ENCODE data around the gene SPEG. TPM values are rescaled to one million over a fixed set of nuclear protein-coding genes. Genes with fewer than 3 reads are reported as not detected.

Gene SPEG
- total RNA-seq, 1 experiment from 2014 or later, result 55.3 TPM

DNA sequence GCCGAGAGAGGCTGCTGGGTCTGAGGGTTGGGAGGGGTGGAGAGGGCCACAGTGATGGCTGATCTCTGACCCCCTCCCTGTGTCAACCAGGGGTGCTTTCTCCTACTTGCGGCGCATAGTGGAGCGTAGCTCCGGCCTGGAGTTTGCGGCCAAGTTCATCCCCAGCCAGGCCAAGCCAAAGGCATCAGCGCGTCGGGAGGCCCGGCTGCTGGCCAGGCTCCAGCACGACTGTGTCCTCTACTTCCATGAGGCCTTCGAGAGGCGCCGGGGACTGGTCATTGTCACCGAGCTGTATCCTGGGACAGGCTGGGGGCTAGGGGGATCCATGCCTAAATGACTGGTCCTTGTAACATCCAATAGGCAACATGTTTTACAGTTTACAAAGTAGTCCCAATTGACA, 43.2 kb downstream of the SPEG start:
- DNase-seq (ENCODE audit: low spot score) (no peak), ATAC-seq (no peak)
- H3K36me3 Mint-ChIP-seq, result no peaks in the 10 kb centered on the region
- H3K27me3 Mint-ChIP-seq (ENCODE audit: low read depth), result peaks cover 3% of the 10 kb centered on the region
- POLR2A ChIA-PET, result interaction anchor here (1.4 kb wide), 1 partner anchor 20 kb away, joined by 4 read pairs; the partner anchor contains the start of gene GMPPA
- TF ChIP-seq, protein P1, sequence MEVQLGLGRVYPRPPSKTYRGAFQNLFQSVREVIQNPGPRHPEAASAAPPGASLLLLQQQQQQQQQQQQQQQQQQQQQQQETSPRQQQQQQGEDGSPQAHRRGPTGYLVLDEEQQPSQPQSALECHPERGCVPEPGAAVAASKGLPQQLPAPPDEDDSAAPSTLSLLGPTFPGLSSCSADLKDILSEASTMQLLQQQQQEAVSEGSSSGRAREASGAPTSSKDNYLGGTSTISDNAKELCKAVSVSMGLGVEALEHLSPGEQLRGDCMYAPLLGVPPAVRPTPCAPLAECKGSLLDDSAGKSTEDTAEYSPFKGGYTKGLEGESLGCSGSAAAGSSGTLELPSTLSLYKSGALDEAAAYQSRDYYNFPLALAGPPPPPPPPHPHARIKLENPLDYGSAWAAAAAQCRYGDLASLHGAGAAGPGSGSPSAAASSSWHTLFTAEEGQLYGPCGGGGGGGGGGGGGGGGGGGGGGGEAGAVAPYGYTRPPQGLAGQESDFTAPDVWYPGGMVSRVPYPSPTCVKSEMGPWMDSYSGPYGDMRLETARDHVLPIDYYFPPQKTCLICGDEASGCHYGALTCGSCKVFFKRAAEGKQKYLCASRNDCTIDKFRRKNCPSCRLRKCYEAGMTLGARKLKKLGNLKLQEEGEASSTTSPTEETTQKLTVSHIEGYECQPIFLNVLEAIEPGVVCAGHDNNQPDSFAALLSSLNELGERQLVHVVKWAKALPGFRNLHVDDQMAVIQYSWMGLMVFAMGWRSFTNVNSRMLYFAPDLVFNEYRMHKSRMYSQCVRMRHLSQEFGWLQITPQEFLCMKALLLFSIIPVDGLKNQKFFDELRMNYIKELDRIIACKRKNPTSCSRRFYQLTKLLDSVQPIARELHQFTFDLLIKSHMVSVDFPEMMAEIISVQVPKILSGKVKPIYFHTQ (CRISPR knock-in tag; IDR thresholded peaks at IDR 0.05), result no peak
- TF ChIP-seq ZNF219 (CRISPR knock-in tag; IDR thresholded peaks at IDR 0.05; ENCODE audit: borderline replicate concordance) (no peak), RELA (CRISPR knock-in tag; IDR thresholded peaks at IDR 0.05; ENCODE audit: borderline replicate concordance) (no peak), GRHL2 (CRISPR knock-in tag; IDR thresholded peaks at IDR 0.05; ENCODE audit: insufficient replicate concordance, severe bottlenecking) (no peak), HMGA2 (CRISPR knock-in tag; IDR thresholded peaks at IDR 0.05) (no peak), ATF1 (CRISPR knock-in tag; IDR thresholded peaks at IDR 0.05) (no peak), NFE2L1 (CRISPR knock-in tag; IDR thresholded peaks at IDR 0.05) (no peak), JAZF1 (CRISPR knock-in tag; IDR thresholded peaks at IDR 0.05) (no peak), MYBL2 (CRISPR knock-in tag; IDR thresholded peaks at IDR 0.05) (no peak), ZNF263 (CRISPR knock-in tag; IDR thresholded peaks at IDR 0.05; ENCODE audit: low read depth) (no peak)
- TF ChIP-seq, protein P2, sequence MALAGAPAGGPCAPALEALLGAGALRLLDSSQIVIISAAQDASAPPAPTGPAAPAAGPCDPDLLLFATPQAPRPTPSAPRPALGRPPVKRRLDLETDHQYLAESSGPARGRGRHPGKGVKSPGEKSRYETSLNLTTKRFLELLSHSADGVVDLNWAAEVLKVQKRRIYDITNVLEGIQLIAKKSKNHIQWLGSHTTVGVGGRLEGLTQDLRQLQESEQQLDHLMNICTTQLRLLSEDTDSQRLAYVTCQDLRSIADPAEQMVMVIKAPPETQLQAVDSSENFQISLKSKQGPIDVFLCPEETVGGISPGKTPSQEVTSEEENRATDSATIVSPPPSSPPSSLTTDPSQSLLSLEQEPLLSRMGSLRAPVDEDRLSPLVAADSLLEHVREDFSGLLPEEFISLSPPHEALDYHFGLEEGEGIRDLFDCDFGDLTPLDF (CRISPR knock-in tag; IDR thresholded peaks at IDR 0.05), result no peak
- TF ChIP-seq, protein P3, sequence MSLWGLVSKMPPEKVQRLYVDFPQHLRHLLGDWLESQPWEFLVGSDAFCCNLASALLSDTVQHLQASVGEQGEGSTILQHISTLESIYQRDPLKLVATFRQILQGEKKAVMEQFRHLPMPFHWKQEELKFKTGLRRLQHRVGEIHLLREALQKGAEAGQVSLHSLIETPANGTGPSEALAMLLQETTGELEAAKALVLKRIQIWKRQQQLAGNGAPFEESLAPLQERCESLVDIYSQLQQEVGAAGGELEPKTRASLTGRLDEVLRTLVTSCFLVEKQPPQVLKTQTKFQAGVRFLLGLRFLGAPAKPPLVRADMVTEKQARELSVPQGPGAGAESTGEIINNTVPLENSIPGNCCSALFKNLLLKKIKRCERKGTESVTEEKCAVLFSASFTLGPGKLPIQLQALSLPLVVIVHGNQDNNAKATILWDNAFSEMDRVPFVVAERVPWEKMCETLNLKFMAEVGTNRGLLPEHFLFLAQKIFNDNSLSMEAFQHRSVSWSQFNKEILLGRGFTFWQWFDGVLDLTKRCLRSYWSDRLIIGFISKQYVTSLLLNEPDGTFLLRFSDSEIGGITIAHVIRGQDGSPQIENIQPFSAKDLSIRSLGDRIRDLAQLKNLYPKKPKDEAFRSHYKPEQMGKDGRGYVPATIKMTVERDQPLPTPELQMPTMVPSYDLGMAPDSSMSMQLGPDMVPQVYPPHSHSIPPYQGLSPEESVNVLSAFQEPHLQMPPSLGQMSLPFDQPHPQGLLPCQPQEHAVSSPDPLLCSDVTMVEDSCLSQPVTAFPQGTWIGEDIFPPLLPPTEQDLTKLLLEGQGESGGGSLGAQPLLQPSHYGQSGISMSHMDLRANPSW (CRISPR knock-in tag; conservative IDR thresholded peaks at IDR 0.05; ENCODE audit: low read depth), result no peak
- no peaks in the 10 kb centered on the region for H3K9me3 Mint-ChIP-seq
- CTCF ChIA-PET, result interaction anchor here (0.5 to 35.9 kb wide), 10 partner anchors 9 to 273 kb away, joined by 3 to 2316 read pairs (median 30); partner anchors contain the start of genes ASIC4, CHPF, GMPPA and TMEM198
- no peak overlapping the region for H3K27ac Mint-ChIP-seq
- no peak overlapping the region for H3K4me3 Mint-ChIP-seq
- peaks cover 26% of the 10 kb centered on the region for H3K4me1 Mint-ChIP-seq

DNA sequence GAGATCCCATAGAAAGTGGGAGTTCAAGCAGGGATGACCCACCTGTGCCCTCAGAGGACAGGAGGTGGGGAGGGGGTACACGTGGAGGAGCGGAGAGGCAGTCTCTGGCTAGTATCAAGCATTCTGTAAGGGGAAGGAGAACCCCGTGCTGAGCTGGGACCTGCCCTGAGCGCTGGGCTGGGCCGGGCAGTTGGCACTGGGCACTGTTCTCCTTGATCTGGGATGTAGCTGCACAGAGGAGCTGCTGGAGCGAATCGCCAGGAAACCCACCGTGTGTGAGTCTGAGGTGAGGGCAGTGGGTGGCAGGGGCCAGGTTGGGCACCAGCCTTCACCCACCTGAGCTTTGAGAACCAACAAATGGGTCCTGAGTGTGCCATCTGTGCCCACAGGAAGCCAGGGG, 44.3 kb downstream of the SPEG start:
- no peak for DNase-seq (ENCODE audit: low spot score)
- H3K27ac Mint-ChIP-seq, result no peak overlapping the region
- no peaks in the 10 kb centered on the region for H3K9me3 Mint-ChIP-seq
- CTCF ChIA-PET, result interaction anchor here (1.2 to 35.9 kb wide), 4 partner anchors 7 to 46 kb away, joined by 3 to 2316 read pairs (median 54); partner anchors contain the start of genes ASIC4, CHPF and TMEM198
- H3K4me1 Mint-ChIP-seq, result peaks cover 29% of the 10 kb centered on the region
- H3K4me3 Mint-ChIP-seq, result no peak overlapping the region
- H3K27me3 Mint-ChIP-seq (ENCODE audit: low read depth), result peaks cover 6% of the 10 kb centered on the region
- POLR2A ChIA-PET, result interaction anchor here (0.8 kb wide), 1 partner anchor 91 kb away, joined by 3 read pairs; the partner anchor contains the start of gene DNPEP
- no peak for ATAC-seq
- no peaks in the 10 kb centered on the region for H3K36me3 Mint-ChIP-seq
- TF ChIP-seq SOX15 (CRISPR knock-in tag; IDR thresholded peaks at IDR 0.05) (no peak), CREM (CRISPR knock-in tag; IDR thresholded peaks at IDR 0.05) (no peak), RORB (CRISPR knock-in tag; IDR thresholded peaks at IDR 0.05) (no peak), KAT7 (CRISPR knock-in tag; IDR thresholded peaks at IDR 0.05; ENCODE audit: borderline replicate concordance) (no peak)
- TF ChIP-seq, protein P4, sequence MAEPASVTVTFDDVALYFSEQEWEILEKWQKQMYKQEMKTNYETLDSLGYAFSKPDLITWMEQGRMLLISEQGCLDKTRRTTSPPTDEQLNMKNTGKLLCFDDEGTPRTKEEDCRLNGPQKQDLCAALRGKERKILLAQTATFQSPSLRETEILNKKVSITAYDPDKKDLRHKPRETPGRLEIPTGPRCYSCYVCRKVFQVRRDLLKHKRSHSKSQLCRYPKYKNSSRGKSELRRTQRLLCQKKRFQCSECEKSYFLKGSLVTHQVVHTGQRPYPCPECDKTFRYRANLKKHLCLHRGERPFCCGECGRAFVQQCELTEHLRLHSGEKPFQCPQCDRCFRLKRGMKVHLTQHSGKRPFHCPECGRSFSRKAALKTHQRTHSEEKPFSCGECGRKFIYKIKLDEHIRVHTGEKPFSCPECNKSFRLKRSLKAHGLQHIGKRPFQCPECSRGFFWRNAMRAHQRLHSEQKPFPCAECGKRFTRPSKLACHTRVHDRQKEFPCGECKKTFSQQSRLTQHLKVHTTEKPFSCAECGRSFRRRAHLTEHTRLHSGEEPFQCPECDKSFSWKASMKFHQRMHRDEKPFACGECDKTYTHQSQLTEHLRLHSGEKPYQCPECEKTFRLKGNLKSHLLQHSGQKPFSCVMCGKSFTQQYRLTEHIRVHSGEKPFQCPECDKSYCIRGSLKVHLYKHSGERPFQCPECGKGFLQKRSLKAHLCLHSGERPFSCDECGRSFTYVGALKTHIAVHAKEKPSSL (CRISPR knock-in tag; conservative IDR thresholded peaks at IDR 0.05), result no peak
- TF ChIP-seq, protein P5, sequence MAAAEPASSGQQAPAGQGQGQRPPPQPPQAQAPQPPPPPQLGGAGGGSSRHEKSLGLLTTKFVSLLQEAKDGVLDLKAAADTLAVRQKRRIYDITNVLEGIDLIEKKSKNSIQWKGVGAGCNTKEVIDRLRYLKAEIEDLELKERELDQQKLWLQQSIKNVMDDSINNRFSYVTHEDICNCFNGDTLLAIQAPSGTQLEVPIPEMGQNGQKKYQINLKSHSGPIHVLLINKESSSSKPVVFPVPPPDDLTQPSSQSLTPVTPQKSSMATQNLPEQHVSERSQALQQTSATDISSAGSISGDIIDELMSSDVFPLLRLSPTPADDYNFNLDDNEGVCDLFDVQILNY (CRISPR knock-in tag; IDR thresholded peaks at IDR 0.05), result no peak
- TF ChIP-seq, protein P6, sequence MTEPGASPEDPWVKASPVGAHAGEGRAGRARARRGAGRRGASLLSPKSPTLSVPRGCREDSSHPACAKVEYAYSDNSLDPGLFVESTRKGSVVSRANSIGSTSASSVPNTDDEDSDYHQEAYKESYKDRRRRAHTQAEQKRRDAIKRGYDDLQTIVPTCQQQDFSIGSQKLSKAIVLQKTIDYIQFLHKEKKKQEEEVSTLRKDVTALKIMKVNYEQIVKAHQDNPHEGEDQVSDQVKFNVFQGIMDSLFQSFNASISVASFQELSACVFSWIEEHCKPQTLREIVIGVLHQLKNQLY (CRISPR knock-in tag; IDR thresholded peaks at IDR 0.05), result no peak
- TF ChIP-seq, protein P1 (CRISPR knock-in tag; IDR thresholded peaks at IDR 0.05), result no peak
